Activated T-cell treated with anti-CD3 and anti-CD28 coated beads for 24 hours (primary cell): ENCODE data around the gene IL17A.

ENCODE experiments used
- DNase-seq: peaks from one replicate; pipeline ENCODE4 v3.0.0-alpha.2; 2020; ENCODE audit warnings: low read depth

IL17A gene

GRCh38 chr6:52216932-52217575, 30.9 kb downstream of the IL17A start:
- DNase-seq, result no peak

DNA sequence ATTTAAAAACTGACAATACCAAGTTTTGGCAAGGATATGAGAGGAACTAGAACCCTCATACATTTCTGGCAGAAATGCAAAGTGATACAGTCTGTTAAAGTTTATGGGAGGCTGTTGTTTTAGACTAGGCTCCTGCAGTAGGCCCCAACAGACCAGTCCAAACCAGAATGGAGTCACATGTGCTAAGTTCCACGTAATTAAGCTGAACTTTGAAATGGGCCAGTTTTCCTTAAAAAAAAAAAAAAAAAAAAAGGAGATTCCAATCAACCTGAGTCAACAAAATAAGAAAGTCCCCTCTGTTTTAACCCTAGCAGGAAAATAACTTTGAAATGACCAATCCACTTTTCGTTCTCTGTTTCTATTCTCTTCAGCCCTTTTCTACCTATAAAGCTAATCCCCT, 31.6 kb downstream of the IL17A start:
- no peak for DNase-seq

- DNase-seq, result peak; percentile 32
Observed at GRCh38 chr6:52221302-52221701, 35.1 kb downstream of the IL17A start.

- DNase-seq, result peak; percentile 66
Observed at GRCh38 chr6:52227495-52227894, 41.3 kb downstream of the IL17A start.

DNA sequence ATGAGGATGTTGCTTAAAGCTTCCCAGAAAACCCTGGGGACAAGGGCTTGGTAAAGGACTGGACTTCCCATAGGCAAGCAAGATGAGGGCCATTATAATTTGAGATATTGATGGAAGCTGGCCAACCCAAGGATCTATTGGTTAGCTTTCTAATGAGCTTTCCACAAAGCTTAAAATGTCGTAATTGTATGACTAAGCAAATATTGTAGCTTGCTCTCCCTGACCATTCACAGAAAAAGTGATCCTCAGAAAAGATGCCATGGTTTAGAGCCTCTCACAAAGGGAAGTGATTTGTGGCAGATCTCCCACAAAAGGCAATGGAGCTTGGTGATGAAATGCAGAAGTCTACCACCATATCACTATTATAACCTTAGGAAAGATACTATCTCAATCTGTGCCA, 44.5 kb downstream of the IL17A start:
- DNase-seq, result no peak

DNA sequence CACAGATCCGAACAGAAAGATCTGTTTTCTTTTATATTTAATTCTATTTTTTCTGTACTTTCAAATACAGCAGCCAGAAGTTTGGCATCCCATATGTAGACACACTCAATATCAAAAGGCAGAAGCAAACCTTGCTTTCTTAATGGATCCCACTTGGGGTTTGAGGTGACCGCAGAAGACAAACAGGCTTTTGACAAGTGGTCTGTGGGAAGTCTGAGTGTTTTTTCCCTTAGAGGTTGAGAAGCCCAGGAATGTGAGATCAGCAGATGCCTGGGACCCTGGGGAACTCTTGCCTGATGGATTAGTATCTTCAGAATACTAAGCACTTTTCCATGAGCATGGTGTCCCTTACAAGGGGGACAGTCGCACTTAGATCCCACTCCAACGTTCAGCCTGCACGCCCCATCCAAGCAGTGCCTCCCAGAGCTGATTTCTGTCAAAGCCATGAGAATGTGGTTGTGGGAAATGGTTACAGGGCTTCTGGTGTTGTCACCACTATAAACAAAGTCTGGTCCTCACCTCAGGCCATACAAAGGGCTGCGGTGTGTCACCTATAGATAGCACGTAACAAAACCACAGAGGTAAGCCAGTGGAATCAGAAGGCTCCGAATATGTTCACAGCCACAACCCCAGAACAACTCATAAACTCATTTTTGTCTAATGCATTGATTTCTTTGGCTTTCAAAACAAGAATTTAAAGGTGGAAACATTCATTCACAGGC, 45.4 kb downstream of the IL17A start:
- DNase-seq, result no peak

DNA sequence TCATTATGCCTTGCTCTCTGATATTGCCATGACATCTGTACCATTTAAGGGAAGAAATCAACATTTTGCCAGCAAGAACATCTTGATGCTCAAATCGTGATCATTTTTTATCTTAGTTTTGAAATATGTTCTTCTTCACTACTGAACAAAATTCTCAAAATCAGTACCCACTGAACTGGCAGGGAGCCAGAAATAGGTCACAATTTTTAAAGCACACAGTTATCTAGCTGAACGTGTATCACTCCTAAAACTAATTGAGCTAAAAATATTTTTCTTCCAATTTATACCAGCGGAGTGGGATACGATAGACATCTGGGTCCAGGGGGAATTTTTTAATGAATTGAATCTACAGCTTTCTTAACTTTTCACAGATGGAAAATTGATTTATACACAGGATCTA, 46.8 kb downstream of the IL17A start:
- DNase-seq, result no peak

DNA sequence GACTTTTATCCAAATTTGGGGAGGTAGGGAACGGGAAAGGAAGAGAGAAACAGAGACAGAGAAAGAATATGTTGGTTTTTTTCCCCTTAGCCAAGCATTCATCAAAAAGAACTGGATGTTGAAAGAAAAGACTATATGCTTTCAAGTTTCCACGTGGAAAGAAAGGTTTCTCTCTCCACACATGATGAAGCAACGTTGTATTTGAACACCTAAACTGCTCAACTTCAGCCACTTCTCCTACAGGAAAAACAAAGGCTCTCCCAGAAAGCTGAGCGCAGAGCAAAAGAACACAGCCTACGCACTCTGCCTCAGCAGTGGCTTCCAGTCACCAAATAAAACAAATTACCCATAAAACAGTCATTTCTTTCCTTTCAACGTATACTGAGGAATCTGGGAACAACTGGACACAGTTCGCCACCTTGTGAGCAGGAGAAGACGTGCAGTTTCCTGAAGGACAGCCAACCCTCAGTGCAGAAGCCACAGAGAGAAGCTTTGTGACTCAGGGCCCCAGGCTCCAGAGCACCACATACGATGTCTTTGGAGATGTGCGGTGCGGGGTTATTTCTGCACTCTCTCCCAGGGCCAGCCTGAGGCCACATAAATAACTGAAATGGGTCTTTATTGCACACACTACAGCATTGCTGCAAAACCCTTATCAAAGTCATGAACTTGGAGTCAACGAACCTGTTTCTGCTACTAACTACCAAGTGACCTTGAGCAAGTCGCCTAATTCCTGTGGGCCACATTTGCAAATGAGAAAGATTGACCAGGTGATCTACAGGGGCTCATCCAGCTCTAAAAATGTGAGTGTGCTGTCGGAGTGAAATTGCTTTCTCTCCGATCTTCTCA, 48.0 kb downstream of the IL17A start:
- DNase-seq, result peak; percentile 32
